Trophoblast cell (in vitro differentiated cells and primary cell): Measurements from ENCODE around the gene MESD.
"Not testable (repeated sequence)": the region's sequence is repeated elsewhere in the genome, so short reads cannot be mapped to it uniquely, and the experiment has no call there.

Source experiments
- DNase-seq, 2 donors: peaks; one replicate each; pipeline ENCODE4 v3.0.0-alpha.2; 2016
- H2AFZ ChIP-seq: 2 replicates; pipeline ENCODE4 v1.6.1; 2013; ENCODE audit warnings: low read length, moderate library complexity, mild to moderate bottlenecking; ENCODE audit not compliant: insufficient read depth, poor library complexity
- H2AK5ac ChIP-seq: 2 replicates; pipeline ENCODE4 v1.6.1; 2013; ENCODE audit warnings: mild to moderate bottlenecking, low read length
- H2BK120ac ChIP-seq: 2 replicates; pipeline ENCODE4 v1.6.1; 2013; ENCODE audit warnings: low read length, mild to moderate bottlenecking, moderate library complexity; ENCODE audit not compliant: insufficient read depth, poor library complexity
- H2BK12ac ChIP-seq: 2 replicates; pipeline ENCODE4 v1.6.1; 2013; ENCODE audit warnings: mild to moderate bottlenecking, low read length, moderate library complexity
- H2BK5ac ChIP-seq: 2 replicates; pipeline ENCODE4 v1.6.1; 2013; ENCODE audit warnings: low read length, low read depth, moderate library complexity, mild to moderate bottlenecking; ENCODE audit not compliant: poor library complexity
- H3K14ac ChIP-seq: 2 replicates; pipeline ENCODE4 v1.6.1; 2013; ENCODE audit warnings: mild to moderate bottlenecking, low read length
- H3K18ac ChIP-seq: 2 replicates; pipeline ENCODE4 v1.6.1; 2013; ENCODE audit warnings: mild to moderate bottlenecking, low read length
- H3K23ac ChIP-seq: 2 replicates; pipeline ENCODE4 v1.6.1; 2013; ENCODE audit warnings: low read length
- H3K27ac ChIP-seq: 2 replicates; pipeline ENCODE4 v1.5.1; 2013; ENCODE audit warnings: low read depth, mild to moderate bottlenecking, inconsistent platforms, low read length, moderate library complexity
- H3K27me3 ChIP-seq: 2 replicates; pipeline ENCODE4 v1.6.1; 2013; ENCODE audit warnings: inconsistent platforms, mild to moderate bottlenecking, low read length, moderate library complexity; ENCODE audit not compliant: insufficient read depth
- H3K36me3 ChIP-seq, 2 experiments: 1 replicate in 1 of 2; 2 replicates in 1 of 2; pipeline ENCODE4 v1.6.1; 2013; ENCODE audit warnings: low read length in 2 of 2, mild to moderate bottlenecking in 2 of 2, moderate library complexity in 1 of 2; ENCODE audit not compliant: insufficient read depth in 2 of 2, control insufficient read depth in 1 of 2
- H3K4ac ChIP-seq: 2 replicates; pipeline ENCODE4 v1.6.1; 2013; ENCODE audit warnings: low read depth, mild to moderate bottlenecking, low read length, moderate library complexity
- H3K4me1 ChIP-seq, 2 experiments: 1 replicate in 1 of 2; 2 replicates in 1 of 2; pipeline ENCODE4 v1.6.1; 2013; ENCODE audit warnings: low read length in 2 of 2, mild to moderate bottlenecking in 2 of 2, moderate library complexity in 1 of 2; ENCODE audit not compliant: insufficient read depth in 2 of 2, control insufficient read depth in 1 of 2
- H3K4me2 ChIP-seq: 2 replicates; pipeline ENCODE4 v1.6.1; 2013; ENCODE audit warnings: inconsistent platforms, mild to moderate bottlenecking, low read length, moderate library complexity
- H3K4me3 ChIP-seq: 2 replicates; pipeline ENCODE4 v1.5.1; 2013; ENCODE audit warnings: mild to moderate bottlenecking, low read depth, low read length, inconsistent platforms
- H3K79me1 ChIP-seq: one replicate; pipeline ENCODE4 v1.6.1; 2013; ENCODE audit warnings: low read length
- H3K79me2 ChIP-seq: 2 replicates; pipeline ENCODE4 v1.6.1; 2013; ENCODE audit warnings: low read length, mild to moderate bottlenecking; ENCODE audit not compliant: control insufficient read depth, insufficient read depth, poor library complexity
- H3K9ac ChIP-seq: 2 replicates; pipeline ENCODE4 v1.6.1; 2013; ENCODE audit warnings: mild to moderate bottlenecking, low read length
- H3K9me3 ChIP-seq: 2 replicates; pipeline ENCODE4 v1.6.1; 2013; ENCODE audit warnings: low read depth, mild to moderate bottlenecking, control low read depth, inconsistent platforms, low read length; ENCODE audit not compliant: insufficient read depth
- H4K12ac ChIP-seq: 2 replicates; pipeline ENCODE4 v1.6.1; 2013; ENCODE audit warnings: low read depth, mild to moderate bottlenecking, low read length, moderate library complexity
- H4K8ac ChIP-seq: 2 replicates; pipeline ENCODE4 v1.6.1; 2013; ENCODE audit warnings: low read depth, mild to moderate bottlenecking, low read length, moderate library complexity
- H4K91ac ChIP-seq: one replicate; pipeline ENCODE4 v1.6.1; 2013; ENCODE audit warnings: low read depth, mild to moderate bottlenecking, low read length, moderate library complexity
- whole genome bisulfite sequencing: extraction: QIAGEN DNeasy Blood & Tissue Kit; methylation state at CpG from one replicate; pipeline ENCODE4 v1.1.7; 2013; ENCODE audit warnings: missing lambda C conversion rate; ENCODE audit not compliant: insufficient read length, insufficient coverage; ENCODE audit errors: extremely low coverage; 5-methylcytosine and 5-hydroxymethylcytosine counted together

Gene MESD

GRCh38 chr15:80965454-80965853 lies 24.2 kb downstream of the MESD start:
- not testable (repeated sequence) for H3K27me3 ChIP-seq, H2BK5ac ChIP-seq, H3K18ac ChIP-seq, H3K4me2 ChIP-seq, H4K12ac ChIP-seq, H3K23ac ChIP-seq, H3K4me3 ChIP-seq, H4K91ac ChIP-seq, H3K79me1 ChIP-seq, H3K9ac ChIP-seq, H3K27ac ChIP-seq, H2AK5ac ChIP-seq, H2AFZ ChIP-seq, H3K4ac ChIP-seq, H4K8ac ChIP-seq, H3K79me2 ChIP-seq, H2BK12ac ChIP-seq, H3K9me3 ChIP-seq, H3K36me3 ChIP-seq, H2BK120ac ChIP-seq, DNase-seq, H3K14ac ChIP-seq
- H3K4me1 ChIP-seq, result peaks cover 12 to 16% of the 10 kb centered on the region in 2 experiments

- Histone ChIP-seq H2AFZ (no peak overlapping the region), H4K8ac (no peak overlapping the region), H3K9me3 (peaks cover 3% of the 10 kb centered on the region), H3K14ac (no peak overlapping the region), H2BK120ac (no peak overlapping the region), H4K91ac (no peak overlapping the region), H2BK5ac (no peak overlapping the region), H3K4me2 (no peak overlapping the region), H3K79me1 (peaks cover 1% of the 10 kb centered on the region), H3K18ac (no peak overlapping the region), H3K27me3 (no peaks in the 10 kb centered on the region), H3K4ac (no peak overlapping the region), H3K36me3 (peaks cover 0 to 4% of the 10 kb centered on the region in 2 experiments), H2AK5ac (peak overlapping the region; percentile 69), H3K9ac (no peak overlapping the region), H2BK12ac (no peak overlapping the region), H3K23ac (no peak overlapping the region), H3K79me2 (no peaks in the 10 kb centered on the region), H4K12ac (no peak overlapping the region), H3K4me3 (no peak overlapping the region), H3K27ac (no peak overlapping the region), H3K4me1 (peaks cover 13 to 16% of the 10 kb centered on the region in 2 experiments)
- DNase-seq, result no peak
- WGBS, result no CpG with 5 or more reads among the region's 9 CpGs
Observed at GRCh38 chr15:80958818-80959495, 30.7 kb downstream of the MESD start.

- peaks cover 4% of the 10 kb centered on the region for H3K79me1 ChIP-seq
- no peak overlapping the region for H2AK5ac ChIP-seq
- no peaks in the 10 kb centered on the region for H3K79me2 ChIP-seq
- no peak overlapping the region for H2BK5ac ChIP-seq
- H3K9ac ChIP-seq, result no peak overlapping the region
- no peak overlapping the region for H3K4ac ChIP-seq
- no peak overlapping the region for H2BK12ac ChIP-seq
- no peak overlapping the region for H3K27ac ChIP-seq
- H2BK120ac ChIP-seq, result no peak overlapping the region
- WGBS, result no CpG with 5 or more reads among the region's 2 CpGs
- DNase-seq, result peak in 1 of 2 donors; percentile 7
- H3K27me3 ChIP-seq, result no peaks in the 10 kb centered on the region
- peaks cover 4% of the 10 kb centered on the region in 2 experiments for H3K36me3 ChIP-seq
- peaks cover 3% of the 10 kb centered on the region for H3K9me3 ChIP-seq
- no peak overlapping the region for H4K8ac ChIP-seq
- peaks cover 23 to 26% of the 10 kb centered on the region in 2 experiments for H3K4me1 ChIP-seq
- H3K23ac ChIP-seq, result no peak overlapping the region
- H3K4me2 ChIP-seq, result no peak overlapping the region
- H3K18ac ChIP-seq, result no peak overlapping the region
- H2AFZ ChIP-seq, result no peak overlapping the region
- H4K12ac ChIP-seq, result no peak overlapping the region
- H3K4me3 ChIP-seq, result no peak overlapping the region
- H3K14ac ChIP-seq, result no peak overlapping the region
- H4K91ac ChIP-seq, result no peak overlapping the region
Observed at GRCh38 chr15:80957976-80958375, 31.6 kb downstream of the MESD start.

DNA sequence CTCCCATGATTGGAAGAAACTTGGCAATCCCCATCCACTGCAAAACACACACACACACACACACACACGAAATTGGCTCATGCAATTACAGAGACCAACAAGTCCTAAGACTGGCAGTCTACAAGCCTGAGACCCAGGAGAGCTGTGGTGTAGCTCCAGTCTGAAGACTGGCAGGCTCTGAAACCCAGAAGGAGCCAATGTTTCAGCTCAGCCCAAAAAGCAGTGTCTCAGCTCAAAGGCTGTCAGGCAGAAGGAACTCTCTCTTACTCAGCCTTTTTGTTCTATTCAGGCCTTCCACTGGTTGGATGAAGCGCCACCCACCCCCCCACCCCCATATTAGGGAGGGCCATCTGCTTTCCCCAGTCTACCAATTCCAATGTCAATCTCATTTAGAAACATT lies 32.1 kb downstream of the MESD start:
- H4K12ac ChIP-seq, result no peak overlapping the region
- H2AK5ac ChIP-seq, result no peak overlapping the region
- H3K23ac ChIP-seq, result no peak overlapping the region
- no peak overlapping the region for H4K91ac ChIP-seq
- peaks cover 4% of the 10 kb centered on the region for H3K79me1 ChIP-seq
- H2AFZ ChIP-seq, result no peak overlapping the region
- peaks cover 25 to 29% of the 10 kb centered on the region in 2 experiments for H3K4me1 ChIP-seq
- no peak overlapping the region for H3K9ac ChIP-seq
- no peak overlapping the region for H2BK5ac ChIP-seq
- H4K8ac ChIP-seq, result no peak overlapping the region
- no peaks in the 10 kb centered on the region for H3K79me2 ChIP-seq
- peaks cover 4 to 7% of the 10 kb centered on the region in 2 experiments for H3K36me3 ChIP-seq
- no peak overlapping the region for H3K14ac ChIP-seq
- no peaks in the 10 kb centered on the region for H3K27me3 ChIP-seq
- no peak overlapping the region for H2BK12ac ChIP-seq
- H3K4ac ChIP-seq, result no peak overlapping the region
- no CpG with 5 or more reads among the region's 2 CpGs for WGBS
- no peak overlapping the region for H2BK120ac ChIP-seq
- no peak for DNase-seq
- H3K9me3 ChIP-seq, result peaks cover 3% of the 10 kb centered on the region
- H3K27ac ChIP-seq, result no peak overlapping the region
- H3K4me2 ChIP-seq, result no peak overlapping the region
- no peak overlapping the region for H3K4me3 ChIP-seq
- H3K18ac ChIP-seq, result no peak overlapping the region
